GM23338 (cell line): ENCODE data around the gene PEPD. TPM values are rescaled to one million over a fixed set of nuclear protein-coding genes. Genes with fewer than 3 reads are reported as not detected.

Experiments used
- ATAC-seq: fragments of 200-7000 bp; cut with Tn5 transposase; 3 replicates; pipeline ENCODE4 v1.9.1; 2020
- DNase-seq: peaks from one replicate; pipeline ENCODE4 v3.0.0-alpha.2; 2015; ENCODE audit warnings: low spot score
- H2AFZ ChIP-seq: fragments of 200-600 bp; sonication (generic); 2 replicates; pipeline ENCODE4 v1.8.0; 2016; ENCODE audit warnings: antibody characterized with exemption, mild to moderate bottlenecking, moderate library complexity
- H3F3A ChIP-seq: fragments of 200-600 bp; sonication (generic); replicated peaks from 2 replicates; pipeline ENCODE4 v1.8.0; 2017; ENCODE audit warnings: antibody characterized with exemption, mixed run types, low read depth
- H3K27ac ChIP-seq: fragments of 200-600 bp; sonication (generic); 2 replicates; pipeline ENCODE4 v1.6.1; 2016; ENCODE audit warnings: low read depth
- H3K27me3 ChIP-seq: fragments of 200-600 bp; sonication (generic); 2 replicates; pipeline ENCODE4 v1.8.0; 2016; ENCODE audit warnings: mild to moderate bottlenecking, mixed run types, moderate library complexity; ENCODE audit not compliant: insufficient read depth
- H3K36me3 ChIP-seq: fragments of 200-600 bp; sonication (generic); 2 replicates; pipeline ENCODE4 v1.8.0; 2016; ENCODE audit warnings: mild to moderate bottlenecking; ENCODE audit not compliant: insufficient read depth
- H3K4me1 ChIP-seq: fragments of 200-600 bp; sonication (generic); 2 replicates; pipeline ENCODE4 v1.8.0; 2016; ENCODE audit warnings: mild to moderate bottlenecking, moderate library complexity; ENCODE audit not compliant: insufficient read depth
- H3K4me2 ChIP-seq: fragments of 200-600 bp; sonication (generic); 2 replicates; pipeline ENCODE4 v1.7.1; 2017; ENCODE audit warnings: mixed run types
- H3K4me3 ChIP-seq: fragments of 200-600 bp; sonication (generic); 2 replicates; pipeline ENCODE4 v1.6.1; 2016; ENCODE audit warnings: mixed run types
- H3K79me2 ChIP-seq: fragments of 200-600 bp; sonication (generic); replicated peaks from 2 replicates; pipeline ENCODE4 v1.8.0; 2017; ENCODE audit warnings: mild to moderate bottlenecking; ENCODE audit not compliant: insufficient read depth
- H3K9me2 ChIP-seq: fragments of 200-600 bp; sonication (generic); 2 replicates; pipeline ENCODE4 v1.8.0; 2017; ENCODE audit not compliant: insufficient read depth
- H4K20me1 ChIP-seq: fragments of 200-600 bp; sonication (generic); replicated peaks from 2 replicates; pipeline ENCODE4 v1.8.0; 2017; ENCODE audit warnings: mild to moderate bottlenecking; ENCODE audit not compliant: insufficient read depth
- H3K27ac Mint-ChIP-seq: 2 replicates; pipeline ENCODE4 v1.8.0; 2020; ENCODE audit warnings: inconsistent platforms, mild to moderate bottlenecking, moderate library complexity, mixed read lengths
- H3K27me3 Mint-ChIP-seq: 3 replicates; pipeline ENCODE4 v1.8.0; 2022; ENCODE audit warnings: low read depth, mild to moderate bottlenecking, moderate library complexity, mixed read lengths, inconsistent platforms; ENCODE audit not compliant: insufficient read depth, poor library complexity
- H3K36me3 Mint-ChIP-seq: 3 replicates; pipeline ENCODE4 v1.8.0; 2021; ENCODE audit warnings: low read depth, mild to moderate bottlenecking, inconsistent platforms, moderate library complexity, mixed read lengths
- H3K4me1 Mint-ChIP-seq: 3 replicates; pipeline ENCODE4 v1.8.0; 2020; ENCODE audit warnings: mild to moderate bottlenecking, inconsistent platforms, mixed read lengths
- H3K4me3 Mint-ChIP-seq: 3 replicates; pipeline ENCODE4 v1.8.0; 2021; ENCODE audit warnings: moderate library complexity, mild to moderate bottlenecking, inconsistent platforms, mixed read lengths
- H3K9me3 Mint-ChIP-seq: 3 replicates; pipeline ENCODE4 v1.8.0; 2020; ENCODE audit warnings: moderate library complexity, mild to moderate bottlenecking, inconsistent platforms, mixed read lengths
- CREB1 ChIP-seq: fragments of 250-450 bp; sonication (Bioruptor Pico); IDR thresholded peaks from 2 replicates; pipeline ENCODE4 v1.5.0; 2020; ENCODE audit warnings: low read depth, mild to moderate bottlenecking, moderate library complexity
- EZH2 ChIP-seq: fragments of 200-600 bp; sonication (generic); IDR thresholded peaks from one replicate; pipeline ENCODE4 v1.8.0; 2017; ENCODE audit warnings: antibody characterized with exemption, mild to moderate bottlenecking, low read depth; ENCODE audit not compliant: unreplicated experiment
- EZH2phosphoT487 ChIP-seq: fragments of 200-600 bp; sonication (generic); IDR thresholded peaks from one replicate; pipeline ENCODE4 v1.8.1; 2018; ENCODE audit warnings: antibody characterized with exemption; ENCODE audit not compliant: unreplicated experiment
- JUNB ChIP-seq: IDR thresholded peaks from one replicate; pipeline ENCODE4 v1.6.1; 2016; ENCODE audit warnings: antibody characterized with exemption; ENCODE audit not compliant: unreplicated experiment
- NANOG ChIP-seq: IDR thresholded peaks from 2 replicates; pipeline ENCODE4 v1.6.1; 2016; ENCODE audit warnings: antibody characterized with exemption, borderline replicate concordance
- POLR2AphosphoS5 ChIP-seq: IDR thresholded peaks from 2 replicates; pipeline ENCODE4 v1.6.1; 2016; ENCODE audit warnings: antibody characterized with exemption, low read depth
- STAT1 ChIP-seq: IDR thresholded peaks from one replicate; pipeline ENCODE4 v1.6.1; 2016; ENCODE audit warnings: antibody characterized with exemption; ENCODE audit not compliant: unreplicated experiment
- ZNF114 ChIP-seq: fragments of 250-450 bp; sonication (Bioruptor Pico); IDR thresholded peaks from 2 replicates; pipeline ENCODE4 v1.5.0; 2020; ENCODE audit warnings: mild to moderate bottlenecking, moderate library complexity
- ZNF331 ChIP-seq: fragments of 250-450 bp; sonication (Bioruptor Pico); IDR thresholded peaks from 2 replicates; pipeline ENCODE4 v1.5.0; 2020; ENCODE audit warnings: low read depth, mild to moderate bottlenecking, moderate library complexity
- polyA plus RNA-seq: library from polyadenylated mRNA; unstranded; fragments of >200 nt; fragmentation: Nextera tagmentation; extraction: Ambion mirVana; gene quantifications from 2 replicates; pipeline ENCODE4 v1.2.1, GENCODE V29; 2016
- total RNA-seq: library from RNA; depleted of rRNA; stranded (reverse); fragments of >200 nt; shearing (Covaris generic); gene quantifications from 2 replicates; pipeline ENCODE4 v1.2.3, GENCODE V29; 2014
- TF ChIP-seq, protein P1 (sequence below): IDR thresholded peaks from 2 replicates; pipeline ENCODE4 v1.6.1; 2016; ENCODE audit warnings: antibody characterized with exemption
- TF ChIP-seq, protein P2 (sequence below): IDR thresholded peaks from one replicate; pipeline ENCODE4 v1.6.1; 2018; ENCODE audit warnings: antibody characterized with exemption; ENCODE audit not compliant: unreplicated experiment
- TF ChIP-seq, protein P3 (sequence below), 2 experiments: fragments of 200-600 bp in 1 of 2; sonication (generic) in 1 of 2; conservative IDR thresholded peaks; 2 replicates each; pipeline versions ENCODE4 v1.5.1 to v1.6.1; 2016 to 2017; ENCODE audit warnings: antibody characterized with exemption in 2 of 2, low read depth in 2 of 2, mild to moderate bottlenecking in 2 of 2, moderate library complexity in 1 of 2
- TF ChIP-seq, protein P4 (sequence below): fragments of 250-450 bp; sonication (Bioruptor Pico); IDR thresholded peaks from 2 replicates; pipeline ENCODE4 v1.5.0; 2020; ENCODE audit warnings: mild to moderate bottlenecking, moderate library complexity

Gene PEPD
- total and polyA plus RNA-seq, 2 experiments from 2014 or later, result 81.7 to 89.2 TPM

DNA sequence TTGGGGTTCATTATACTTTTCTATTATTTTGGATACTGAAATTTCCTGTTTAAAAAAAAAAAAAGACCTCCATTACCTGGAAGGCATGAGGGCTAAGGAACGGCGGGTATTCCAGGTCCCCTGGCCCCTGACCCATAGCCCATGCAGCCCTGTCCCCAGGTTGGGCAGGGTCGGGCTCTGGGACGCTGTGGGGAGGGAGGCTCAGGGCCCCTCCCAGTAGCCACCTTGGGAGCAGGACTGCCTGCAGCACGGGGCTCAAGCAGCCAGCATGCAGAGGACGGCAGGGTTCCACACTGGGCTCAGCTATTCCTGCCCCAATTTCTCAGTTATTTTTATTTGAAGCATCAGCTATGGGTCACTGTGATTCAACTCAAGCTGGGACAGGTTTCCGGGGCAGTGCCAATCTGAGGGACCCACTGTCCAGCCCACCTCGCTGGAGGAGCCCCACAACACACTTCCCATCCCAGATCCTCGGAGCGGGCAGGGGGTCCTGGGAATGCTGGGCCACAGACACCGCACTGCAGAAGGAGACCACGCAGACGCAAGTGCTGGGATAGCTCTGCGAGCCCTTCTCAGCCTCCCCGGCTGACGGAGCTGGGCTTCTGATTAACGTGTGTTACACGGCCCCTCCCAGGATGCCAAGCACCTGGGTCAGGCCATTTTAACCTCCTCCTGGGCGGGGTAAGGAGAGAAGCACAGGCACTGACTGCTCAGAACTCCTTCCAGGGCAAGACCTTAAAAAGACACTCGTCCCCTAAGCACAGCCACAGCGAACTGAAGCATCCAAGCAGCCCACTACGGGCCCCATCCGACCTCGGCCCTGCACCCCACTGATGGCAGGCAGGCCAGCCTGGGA, 60.1 kb downstream of the PEPD start:
- H3F3A ChIP-seq, result no peaks in the 10 kb centered on the region
- Mint-ChIP-seq H3K4me1 (no peaks in the 10 kb centered on the region), H3K4me3 (no peak overlapping the region), H3K9me3 (no peaks in the 10 kb centered on the region), H3K27ac (no peak overlapping the region), H3K36me3 (peaks cover 4% of the 10 kb centered on the region; the same call in 1 of the 3 replicates), H3K27me3 (no peaks in the 10 kb centered on the region)
- no peak overlapping the region for H3K4me3 ChIP-seq
- H3K36me3 ChIP-seq, result no peaks in the 10 kb centered on the region
- H2AFZ ChIP-seq, result no peak overlapping the region
- no peak overlapping the region for H3K4me2 ChIP-seq
- peaks cover 3% of the 10 kb centered on the region for H4K20me1 ChIP-seq
- TF ChIP-seq EZH2phosphoT487, result no peak
- TF ChIP-seq, protein P1, sequence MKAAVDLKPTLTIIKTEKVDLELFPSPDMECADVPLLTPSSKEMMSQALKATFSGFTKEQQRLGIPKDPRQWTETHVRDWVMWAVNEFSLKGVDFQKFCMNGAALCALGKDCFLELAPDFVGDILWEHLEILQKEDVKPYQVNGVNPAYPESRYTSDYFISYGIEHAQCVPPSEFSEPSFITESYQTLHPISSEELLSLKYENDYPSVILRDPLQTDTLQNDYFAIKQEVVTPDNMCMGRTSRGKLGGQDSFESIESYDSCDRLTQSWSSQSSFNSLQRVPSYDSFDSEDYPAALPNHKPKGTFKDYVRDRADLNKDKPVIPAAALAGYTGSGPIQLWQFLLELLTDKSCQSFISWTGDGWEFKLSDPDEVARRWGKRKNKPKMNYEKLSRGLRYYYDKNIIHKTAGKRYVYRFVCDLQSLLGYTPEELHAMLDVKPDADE, result no peak
- TF ChIP-seq JUNB, result no peak
- no peak for TF ChIP-seq ZNF114 (CRISPR knock-in tag)
- no peak for TF ChIP-seq ZNF331 (CRISPR knock-in tag)
- TF ChIP-seq STAT1, result no peak
- TF ChIP-seq, protein P2, sequence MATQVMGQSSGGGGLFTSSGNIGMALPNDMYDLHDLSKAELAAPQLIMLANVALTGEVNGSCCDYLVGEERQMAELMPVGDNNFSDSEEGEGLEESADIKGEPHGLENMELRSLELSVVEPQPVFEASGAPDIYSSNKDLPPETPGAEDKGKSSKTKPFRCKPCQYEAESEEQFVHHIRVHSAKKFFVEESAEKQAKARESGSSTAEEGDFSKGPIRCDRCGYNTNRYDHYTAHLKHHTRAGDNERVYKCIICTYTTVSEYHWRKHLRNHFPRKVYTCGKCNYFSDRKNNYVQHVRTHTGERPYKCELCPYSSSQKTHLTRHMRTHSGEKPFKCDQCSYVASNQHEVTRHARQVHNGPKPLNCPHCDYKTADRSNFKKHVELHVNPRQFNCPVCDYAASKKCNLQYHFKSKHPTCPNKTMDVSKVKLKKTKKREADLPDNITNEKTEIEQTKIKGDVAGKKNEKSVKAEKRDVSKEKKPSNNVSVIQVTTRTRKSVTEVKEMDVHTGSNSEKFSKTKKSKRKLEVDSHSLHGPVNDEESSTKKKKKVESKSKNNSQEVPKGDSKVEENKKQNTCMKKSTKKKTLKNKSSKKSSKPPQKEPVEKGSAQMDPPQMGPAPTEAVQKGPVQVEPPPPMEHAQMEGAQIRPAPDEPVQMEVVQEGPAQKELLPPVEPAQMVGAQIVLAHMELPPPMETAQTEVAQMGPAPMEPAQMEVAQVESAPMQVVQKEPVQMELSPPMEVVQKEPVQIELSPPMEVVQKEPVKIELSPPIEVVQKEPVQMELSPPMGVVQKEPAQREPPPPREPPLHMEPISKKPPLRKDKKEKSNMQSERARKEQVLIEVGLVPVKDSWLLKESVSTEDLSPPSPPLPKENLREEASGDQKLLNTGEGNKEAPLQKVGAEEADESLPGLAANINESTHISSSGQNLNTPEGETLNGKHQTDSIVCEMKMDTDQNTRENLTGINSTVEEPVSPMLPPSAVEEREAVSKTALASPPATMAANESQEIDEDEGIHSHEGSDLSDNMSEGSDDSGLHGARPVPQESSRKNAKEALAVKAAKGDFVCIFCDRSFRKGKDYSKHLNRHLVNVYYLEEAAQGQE, result no peak
- TF ChIP-seq, protein P3, sequence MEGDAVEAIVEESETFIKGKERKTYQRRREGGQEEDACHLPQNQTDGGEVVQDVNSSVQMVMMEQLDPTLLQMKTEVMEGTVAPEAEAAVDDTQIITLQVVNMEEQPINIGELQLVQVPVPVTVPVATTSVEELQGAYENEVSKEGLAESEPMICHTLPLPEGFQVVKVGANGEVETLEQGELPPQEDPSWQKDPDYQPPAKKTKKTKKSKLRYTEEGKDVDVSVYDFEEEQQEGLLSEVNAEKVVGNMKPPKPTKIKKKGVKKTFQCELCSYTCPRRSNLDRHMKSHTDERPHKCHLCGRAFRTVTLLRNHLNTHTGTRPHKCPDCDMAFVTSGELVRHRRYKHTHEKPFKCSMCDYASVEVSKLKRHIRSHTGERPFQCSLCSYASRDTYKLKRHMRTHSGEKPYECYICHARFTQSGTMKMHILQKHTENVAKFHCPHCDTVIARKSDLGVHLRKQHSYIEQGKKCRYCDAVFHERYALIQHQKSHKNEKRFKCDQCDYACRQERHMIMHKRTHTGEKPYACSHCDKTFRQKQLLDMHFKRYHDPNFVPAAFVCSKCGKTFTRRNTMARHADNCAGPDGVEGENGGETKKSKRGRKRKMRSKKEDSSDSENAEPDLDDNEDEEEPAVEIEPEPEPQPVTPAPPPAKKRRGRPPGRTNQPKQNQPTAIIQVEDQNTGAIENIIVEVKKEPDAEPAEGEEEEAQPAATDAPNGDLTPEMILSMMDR (conservative IDR thresholded peaks at IDR 0.05; ENCODE audit: low read depth in 2 of 2), result no peak
- TF ChIP-seq, protein P4, sequence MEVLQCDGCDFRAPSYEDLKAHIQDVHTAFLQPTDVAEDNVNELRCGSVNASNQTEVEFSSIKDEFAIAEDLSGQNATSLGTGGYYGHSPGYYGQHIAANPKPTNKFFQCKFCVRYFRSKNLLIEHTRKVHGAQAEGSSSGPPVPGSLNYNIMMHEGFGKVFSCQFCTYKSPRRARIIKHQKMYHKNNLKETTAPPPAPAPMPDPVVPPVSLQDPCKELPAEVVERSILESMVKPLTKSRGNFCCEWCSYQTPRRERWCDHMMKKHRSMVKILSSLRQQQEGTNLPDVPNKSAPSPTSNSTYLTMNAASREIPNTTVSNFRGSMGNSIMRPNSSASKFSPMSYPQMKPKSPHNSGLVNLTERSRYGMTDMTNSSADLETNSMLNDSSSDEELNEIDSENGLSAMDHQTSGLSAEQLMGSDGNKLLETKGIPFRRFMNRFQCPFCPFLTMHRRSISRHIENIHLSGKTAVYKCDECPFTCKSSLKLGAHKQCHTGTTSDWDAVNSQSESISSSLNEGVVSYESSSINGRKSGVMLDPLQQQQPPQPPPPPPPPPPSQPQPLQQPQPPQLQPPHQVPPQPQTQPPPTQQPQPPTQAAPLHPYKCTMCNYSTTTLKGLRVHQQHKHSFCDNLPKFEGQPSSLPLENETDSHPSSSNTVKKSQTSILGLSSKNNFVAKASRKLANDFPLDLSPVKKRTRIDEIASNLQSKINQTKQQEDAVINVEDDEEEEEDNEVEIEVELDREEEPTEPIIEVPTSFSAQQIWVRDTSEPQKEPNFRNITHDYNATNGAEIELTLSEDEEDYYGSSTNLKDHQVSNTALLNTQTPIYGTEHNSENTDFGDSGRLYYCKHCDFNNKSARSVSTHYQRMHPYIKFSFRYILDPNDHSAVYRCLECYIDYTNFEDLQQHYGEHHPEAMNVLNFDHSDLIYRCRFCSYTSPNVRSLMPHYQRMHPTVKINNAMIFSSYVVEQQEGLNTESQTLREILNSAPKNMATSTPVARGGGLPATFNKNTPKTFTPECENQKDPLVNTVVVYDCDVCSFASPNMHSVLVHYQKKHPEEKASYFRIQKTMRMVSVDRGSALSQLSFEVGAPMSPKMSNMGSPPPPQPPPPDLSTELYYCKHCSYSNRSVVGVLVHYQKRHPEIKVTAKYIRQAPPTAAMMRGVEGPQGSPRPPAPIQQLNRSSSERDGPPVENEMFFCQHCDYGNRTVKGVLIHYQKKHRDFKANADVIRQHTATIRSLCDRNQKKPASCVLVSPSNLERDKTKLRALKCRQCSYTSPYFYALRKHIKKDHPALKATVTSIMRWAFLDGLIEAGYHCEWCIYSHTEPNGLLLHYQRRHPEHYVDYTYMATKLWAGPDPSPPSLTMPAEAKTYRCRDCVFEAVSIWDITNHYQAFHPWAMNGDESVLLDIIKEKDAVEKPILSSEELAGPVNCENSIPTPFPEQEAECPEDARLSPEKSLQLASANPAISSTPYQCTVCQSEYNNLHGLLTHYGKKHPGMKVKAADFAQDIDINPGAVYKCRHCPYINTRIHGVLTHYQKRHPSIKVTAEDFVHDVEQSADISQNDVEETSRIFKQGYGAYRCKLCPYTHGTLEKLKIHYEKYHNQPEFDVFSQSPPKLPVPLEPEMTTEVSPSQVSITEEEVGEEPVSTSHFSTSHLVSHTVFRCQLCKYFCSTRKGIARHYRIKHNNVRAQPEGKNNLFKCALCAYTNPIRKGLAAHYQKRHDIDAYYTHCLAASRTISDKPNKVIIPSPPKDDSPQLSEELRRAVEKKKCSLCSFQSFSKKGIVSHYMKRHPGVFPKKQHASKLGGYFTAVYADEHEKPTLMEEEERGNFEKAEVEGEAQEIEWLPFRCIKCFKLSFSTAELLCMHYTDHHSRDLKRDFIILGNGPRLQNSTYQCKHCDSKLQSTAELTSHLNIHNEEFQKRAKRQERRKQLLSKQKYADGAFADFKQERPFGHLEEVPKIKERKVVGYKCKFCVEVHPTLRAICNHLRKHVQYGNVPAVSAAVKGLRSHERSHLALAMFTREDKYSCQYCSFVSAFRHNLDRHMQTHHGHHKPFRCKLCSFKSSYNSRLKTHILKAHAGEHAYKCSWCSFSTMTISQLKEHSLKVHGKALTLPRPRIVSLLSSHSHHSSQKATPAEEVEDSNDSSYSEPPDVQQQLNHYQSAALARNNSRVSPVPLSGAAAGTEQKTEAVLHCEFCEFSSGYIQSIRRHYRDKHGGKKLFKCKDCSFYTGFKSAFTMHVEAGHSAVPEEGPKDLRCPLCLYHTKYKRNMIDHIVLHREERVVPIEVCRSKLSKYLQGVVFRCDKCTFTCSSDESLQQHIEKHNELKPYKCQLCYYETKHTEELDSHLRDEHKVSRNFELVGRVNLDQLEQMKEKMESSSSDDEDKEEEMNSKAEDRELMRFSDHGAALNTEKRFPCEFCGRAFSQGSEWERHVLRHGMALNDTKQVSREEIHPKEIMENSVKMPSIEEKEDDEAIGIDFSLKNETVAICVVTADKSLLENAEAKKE (CRISPR knock-in tag), result no peak
- TF ChIP-seq POLR2AphosphoS5, result no peak
- TF ChIP-seq NANOG, result no peak
- no peak for TF ChIP-seq CREB1 (CRISPR knock-in tag)
- no peak for TF ChIP-seq EZH2
- no peak for ATAC-seq
- no peaks in the 10 kb centered on the region for H3K79me2 ChIP-seq
- DNase-seq, result no peak
- no peaks in the 10 kb centered on the region for H3K9me2 ChIP-seq
- no peaks in the 10 kb centered on the region for H3K4me1 ChIP-seq
- H3K27ac ChIP-seq, result no peak overlapping the region
- no peaks in the 10 kb centered on the region for H3K27me3 ChIP-seq
